GM18498 (cell line): ENCODE results near the gene XRCC3.

ENCODE experiments used
- ATAC-seq: cut with Tn5 transposase; IDR thresholded peaks from one replicate; pipeline ENCODE4 v1.9.1; 2021; ENCODE audit warnings: mild to moderate bottlenecking, moderate library complexity; ENCODE audit not compliant: unreplicated experiment

Gene XRCC3

DNA sequence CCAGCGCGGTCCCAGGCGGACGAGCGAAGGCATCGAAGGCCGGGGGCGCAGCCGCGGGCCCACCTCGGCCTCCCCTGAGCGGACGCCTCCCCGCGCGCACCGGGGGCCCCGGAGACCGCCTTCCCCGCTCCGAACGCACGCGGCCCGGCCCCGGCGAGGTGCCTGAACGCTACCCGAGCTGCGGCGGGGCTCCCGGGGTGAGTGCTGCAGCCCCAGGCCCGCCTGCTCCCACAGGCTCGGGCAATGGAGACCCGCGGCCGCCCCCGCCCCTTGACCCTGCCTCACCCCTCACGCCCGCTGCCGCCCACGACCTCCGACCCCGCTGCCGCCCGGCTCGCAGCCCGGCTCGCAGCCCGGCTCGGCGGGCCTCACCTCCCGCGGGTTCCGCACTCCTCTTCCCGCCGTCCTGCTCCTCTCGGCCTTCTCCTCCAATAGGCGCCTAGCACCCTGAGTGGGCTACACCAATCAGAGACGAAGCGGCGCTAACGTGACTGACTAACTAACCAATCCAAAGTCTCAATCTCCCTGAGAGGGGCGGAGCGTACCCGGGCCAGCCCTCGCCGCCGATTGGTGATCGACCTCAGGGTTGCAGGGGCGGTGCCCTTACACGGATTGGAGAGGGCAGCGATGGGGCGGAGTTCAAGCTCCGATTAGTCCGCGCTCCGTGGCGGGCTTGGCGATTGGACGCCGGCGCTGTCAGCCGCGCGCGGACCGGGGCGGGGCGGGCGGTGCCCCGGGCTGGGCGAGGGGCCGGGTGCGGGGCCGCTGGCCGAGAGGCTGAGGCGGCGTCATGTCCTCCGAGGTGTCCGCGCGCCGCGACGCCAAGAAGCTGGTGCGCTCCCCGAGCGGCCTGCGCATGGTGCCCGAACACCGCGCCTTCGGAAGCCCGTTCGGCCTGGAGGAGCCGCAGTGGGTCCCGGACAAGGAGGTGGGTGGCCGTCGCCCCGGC lies at the start of gene XRCC3, which contains the start of gene ZFYVE21:
TSS of gene XRCC3 (minus strand) at position 400 of the 949 bp plus-strand sequence. CDS start 4,364 bp downstream, outside the sequence.
TSS of gene ZFYVE21 (plus strand) at position 759 of the 949 bp plus-strand sequence. CDS start at position 791, 32 bp downstream.
- peak; percentile 92 for ATAC-seq

- ATAC-seq, result no peak
These were observed 48.7 kb upstream of the XRCC3 start for GRCh38 chr14:103763730-103764488.

- no peak for ATAC-seq
These were observed 47.3 kb upstream of the XRCC3 start for GRCh38 chr14:103762541-103762940.

- no peak for ATAC-seq
These were observed 46.8 kb upstream of the XRCC3 start for GRCh38 chr14:103762036-103762435.

- no peak for ATAC-seq
These were observed 43.0 kb upstream of the XRCC3 start for GRCh38 chr14:103758059-103758776.

GRCh38 chr14:103755060-103755459 lies 39.8 kb upstream of the XRCC3 start:
- no peak for ATAC-seq

DNA sequence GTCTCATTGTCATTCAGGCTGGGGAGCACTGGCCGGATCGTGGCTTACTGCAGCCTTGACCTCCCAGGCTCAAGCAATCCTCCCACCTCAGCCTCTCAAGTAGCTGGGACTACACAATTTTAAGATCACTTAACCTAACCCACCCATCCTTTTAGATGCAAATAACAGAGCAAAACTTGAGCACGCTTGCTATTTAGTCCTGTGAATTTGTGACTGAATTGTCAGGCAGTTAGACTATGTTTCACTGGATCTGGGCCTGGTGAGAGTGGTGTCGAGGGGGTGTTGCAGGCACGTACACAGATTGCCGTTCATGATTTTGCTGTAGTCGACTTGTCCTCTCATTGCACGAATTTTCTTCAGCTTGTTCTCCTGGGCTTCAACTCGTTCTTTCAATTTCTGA lies 38.5 kb upstream of the XRCC3 start:
- ATAC-seq, result no peak

- ATAC-seq, result no peak
These were observed 34.6 kb upstream of the XRCC3 start for GRCh38 chr14:103749860-103750259.

DNA sequence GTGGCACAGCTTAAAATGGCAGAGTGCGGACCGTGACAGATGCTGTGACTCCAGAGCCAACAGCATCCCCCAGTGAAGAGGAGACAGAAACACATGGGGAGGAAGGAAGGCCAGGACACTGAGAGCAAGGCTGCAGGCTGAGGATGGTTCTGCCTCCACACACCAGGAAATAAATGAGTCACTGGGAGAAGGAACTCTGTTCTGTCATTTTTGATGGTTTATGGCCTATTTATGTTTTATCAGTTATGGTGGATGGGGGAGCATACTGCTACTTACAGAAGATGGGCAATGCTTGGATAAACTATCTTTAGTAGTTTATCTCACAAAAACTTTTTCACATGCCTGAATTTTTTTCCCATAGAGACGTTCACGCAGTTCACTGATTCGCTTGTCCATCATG lies 34.2 kb upstream of the XRCC3 start:
- no peak for ATAC-seq

DNA sequence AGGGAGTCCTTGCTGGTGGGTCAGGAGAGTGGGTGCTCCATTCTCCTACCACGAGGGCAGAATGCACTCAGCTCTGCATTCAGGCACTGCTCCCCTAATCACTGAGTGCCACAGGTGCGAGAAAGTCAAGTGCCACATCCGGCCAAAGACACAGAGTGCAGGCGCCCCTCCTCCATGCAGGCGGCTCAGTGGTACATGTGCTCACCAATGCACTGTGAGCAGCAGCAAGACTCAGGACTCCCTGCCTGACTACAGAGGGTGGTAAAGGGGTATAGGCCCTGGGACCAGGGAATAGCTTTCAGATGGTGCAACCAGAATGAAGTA lies 33.2 kb upstream of the XRCC3 start:
- no peak for ATAC-seq

DNA sequence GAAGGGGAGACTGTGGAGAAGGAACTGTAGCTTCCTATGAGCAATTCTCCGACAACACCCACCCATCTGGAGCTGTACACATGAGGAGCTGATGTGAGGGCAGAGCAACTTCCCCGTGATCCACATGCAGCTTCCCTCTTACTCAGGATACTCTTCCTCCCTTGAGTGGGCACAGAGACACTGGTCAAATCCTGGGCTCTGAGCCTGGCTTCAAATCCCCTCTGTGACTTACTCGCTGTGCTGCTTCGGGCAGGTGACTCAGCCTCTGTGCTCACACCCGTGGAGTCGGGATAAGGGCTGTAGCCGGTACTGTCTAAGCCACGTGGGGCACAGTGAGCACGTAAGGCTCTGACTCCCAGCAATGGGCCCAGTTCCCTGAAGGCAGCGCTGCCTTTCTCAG lies 31.4 kb upstream of the XRCC3 start:
- ATAC-seq, result no peak

DNA sequence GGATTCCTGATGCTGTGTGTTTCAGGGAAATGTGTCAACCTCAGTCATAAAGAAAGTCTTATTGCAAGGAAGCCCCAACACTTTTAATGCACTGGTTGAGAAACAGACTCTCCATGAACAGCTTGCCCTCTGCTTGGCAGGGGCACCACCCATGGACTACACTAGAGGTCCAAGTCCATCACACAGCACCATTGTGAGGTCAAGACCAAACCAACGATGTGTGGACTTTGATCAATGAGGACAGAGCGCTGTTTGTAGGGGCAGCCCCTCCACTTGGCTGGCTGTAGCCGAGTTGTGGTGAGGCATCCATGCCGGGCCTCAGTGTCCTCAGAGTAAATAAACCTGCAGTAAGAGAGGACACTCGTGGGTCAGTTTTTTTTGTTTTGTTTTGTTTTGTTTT lies 30.2 kb upstream of the XRCC3 start:
- no peak for ATAC-seq

- no peak for ATAC-seq
These were observed 29.6 kb upstream of the XRCC3 start for GRCh38 chr14:103744621-103745395.

DNA sequence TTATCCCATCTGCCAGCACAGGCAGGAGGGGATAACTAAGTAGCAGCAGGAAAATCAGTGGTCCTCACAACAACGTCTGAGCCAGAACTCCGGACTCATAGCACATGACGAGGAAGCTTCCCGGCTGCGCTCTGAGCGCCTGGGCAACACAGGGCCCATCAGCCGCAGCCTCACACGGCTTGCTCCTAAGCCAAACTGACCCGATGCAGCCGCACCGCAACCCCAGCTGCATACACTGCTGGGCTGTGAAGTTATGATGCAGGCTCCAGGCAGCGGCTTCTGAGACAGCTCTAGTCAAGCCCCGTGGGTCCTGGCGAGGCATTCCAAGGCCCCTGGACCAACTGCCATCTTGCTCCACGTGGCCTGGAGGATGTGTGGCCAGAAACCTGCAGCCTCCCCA lies 28.4 kb upstream of the XRCC3 start:
- no peak for ATAC-seq

DNA sequence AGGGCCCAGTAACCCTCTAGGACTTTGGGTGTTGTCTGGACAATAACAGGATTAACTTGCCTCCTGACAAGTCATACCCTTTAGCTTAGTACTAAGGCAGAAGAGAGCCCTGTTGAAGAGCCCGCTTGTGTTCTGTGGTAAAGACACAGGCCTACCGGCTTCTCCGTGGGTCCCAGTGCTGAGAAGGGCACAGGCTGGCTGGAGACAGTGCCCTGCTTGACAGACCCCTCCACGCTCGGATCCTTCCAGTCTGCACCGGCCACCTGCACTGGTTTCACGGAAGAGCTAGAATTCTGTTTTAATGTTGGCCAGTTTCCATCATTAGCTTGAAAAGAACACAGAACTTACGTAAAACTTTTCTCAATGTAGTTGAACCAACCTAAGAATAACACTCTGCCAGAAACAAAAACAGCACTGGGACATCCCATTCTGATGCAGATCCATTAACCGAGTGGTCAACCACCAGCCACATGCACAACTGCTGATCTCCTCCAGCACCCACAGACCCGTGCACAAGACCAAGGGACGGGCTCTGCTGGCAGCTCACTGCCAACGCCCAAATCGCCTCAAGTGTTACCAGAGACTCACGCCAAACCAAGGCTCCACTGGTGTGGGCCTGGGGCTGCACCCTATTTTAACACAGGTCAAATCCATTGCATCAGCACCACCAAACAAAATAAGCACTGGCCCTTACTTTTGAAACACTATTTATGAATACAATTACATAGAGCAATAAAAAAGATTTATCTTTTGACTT lies 27.4 kb upstream of the XRCC3 start:
- ATAC-seq, result no peak

DNA sequence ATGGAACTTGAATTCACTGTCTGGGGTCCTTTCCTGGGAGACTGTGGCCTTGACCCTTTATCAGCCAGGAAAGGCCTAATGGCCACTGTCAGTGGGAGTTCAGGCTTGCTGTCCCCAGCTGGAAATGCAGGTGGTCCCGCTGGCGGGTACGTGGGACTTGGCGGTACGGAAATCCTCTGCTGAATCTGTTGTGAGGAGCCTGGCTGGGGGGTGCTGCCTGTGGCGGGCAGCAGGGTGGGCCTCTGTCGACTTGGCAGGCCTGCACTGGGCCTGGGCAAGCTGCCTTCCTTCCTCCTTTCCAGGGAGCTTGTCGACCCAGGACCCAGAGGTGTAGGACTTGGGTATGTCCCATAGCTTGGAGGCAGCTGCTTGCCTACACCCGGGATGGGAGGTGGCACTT lies 26.6 kb upstream of the XRCC3 start:
- no peak for ATAC-seq

DNA sequence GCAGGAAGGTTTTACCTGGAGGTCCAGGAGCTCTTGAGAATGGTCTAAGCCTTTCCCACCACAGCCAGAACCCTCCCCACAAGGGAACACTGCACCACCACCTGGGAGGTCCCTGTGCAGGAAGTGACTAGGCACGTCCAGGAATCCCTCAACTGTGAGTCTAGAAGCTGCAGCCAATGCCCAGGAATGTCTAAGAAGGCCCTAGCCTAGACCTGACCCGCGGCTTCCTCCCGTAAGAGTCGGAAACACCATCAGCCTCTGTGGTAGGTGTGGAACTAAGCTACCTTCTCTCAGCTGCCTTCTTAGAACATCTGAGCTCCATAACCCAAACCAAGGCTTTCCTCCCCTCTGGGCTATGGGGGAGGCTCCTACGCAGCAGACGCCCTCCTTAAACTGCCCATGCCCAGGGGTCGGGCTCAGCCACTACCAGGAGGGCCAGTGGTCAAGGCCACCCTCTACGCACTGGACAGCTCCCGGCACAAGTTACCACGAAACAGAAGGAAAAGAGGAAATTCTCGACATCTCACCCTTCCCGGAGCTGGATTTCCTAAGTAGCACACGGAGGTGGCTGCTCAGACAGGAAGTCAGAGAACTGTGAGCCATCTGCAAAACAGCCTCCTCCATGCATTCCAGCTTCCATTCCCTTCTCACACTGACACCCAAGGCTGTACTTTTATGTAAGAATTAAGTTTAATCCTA lies 25.9 kb upstream of the XRCC3 start:
- ATAC-seq, result no peak

DNA sequence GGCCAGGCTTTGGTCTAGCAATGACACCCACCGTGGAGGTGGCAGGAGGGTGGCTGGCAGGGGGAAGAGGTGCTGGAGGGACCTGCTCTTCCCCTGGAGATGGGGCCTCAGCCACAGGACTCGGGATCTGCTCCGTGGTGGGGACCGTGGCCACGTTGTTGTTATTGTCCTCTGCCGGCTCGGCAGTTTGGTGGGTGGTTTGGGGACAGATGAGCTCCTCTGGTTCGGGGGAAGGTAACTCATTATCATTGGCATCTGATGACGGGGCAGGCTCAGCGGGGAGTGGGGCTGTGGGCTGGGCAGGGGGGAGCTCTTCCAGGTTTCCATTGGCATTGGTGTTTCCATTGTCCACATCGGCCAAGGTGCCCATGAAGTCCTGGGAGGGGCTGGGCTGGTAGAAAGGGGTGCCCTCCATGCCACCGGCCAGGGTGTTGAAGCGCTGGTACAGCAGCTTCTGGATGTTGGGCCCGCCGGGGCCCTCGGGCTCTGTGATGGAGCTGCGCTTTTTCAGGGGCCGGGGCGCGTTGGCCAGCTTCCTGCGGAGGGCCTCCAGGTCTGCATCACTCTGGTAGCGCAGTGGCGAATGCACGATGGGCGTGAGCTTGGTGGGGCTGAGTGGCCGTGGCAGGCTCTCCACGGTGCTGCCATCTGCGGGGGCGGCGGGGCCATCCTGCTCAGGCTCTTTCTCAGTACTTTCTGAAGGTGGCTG lies 24.7 kb upstream of the XRCC3 start:
- ATAC-seq, result no peak

DNA sequence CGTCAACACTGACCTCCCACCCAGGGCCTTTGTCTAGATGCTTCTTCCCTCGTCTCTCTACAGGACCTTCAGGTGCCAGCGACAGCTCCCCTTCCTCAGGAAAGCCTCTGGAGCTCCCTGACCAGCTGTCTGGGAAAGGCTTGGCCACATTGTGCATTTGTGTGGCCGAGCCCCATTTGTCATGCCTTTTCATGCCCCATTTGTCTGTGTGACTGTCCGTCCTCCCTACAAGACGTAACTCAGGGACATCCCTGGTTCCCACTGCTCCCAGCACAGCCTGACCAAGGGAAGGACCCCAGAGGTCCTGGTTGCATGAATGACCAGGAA lies 24.2 kb upstream of the XRCC3 start:
- ATAC-seq, result no peak
